ENCODE results near the gene GOLGA6D. TPM values are rescaled to one million over a fixed set of nuclear protein-coding genes. Genes with fewer than 3 reads are reported as not detected.
"Not testable (repeated sequence)": the region's sequence is repeated elsewhere in the genome, so short reads cannot be mapped to it uniquely, and the experiment has no call there.

Gene GOLGA6D
- total and polyA plus RNA-seq, 2 donors (not counting 3 experiments of a cell fraction or from before 2014, with no cell fraction given) = not detected

DNA sequence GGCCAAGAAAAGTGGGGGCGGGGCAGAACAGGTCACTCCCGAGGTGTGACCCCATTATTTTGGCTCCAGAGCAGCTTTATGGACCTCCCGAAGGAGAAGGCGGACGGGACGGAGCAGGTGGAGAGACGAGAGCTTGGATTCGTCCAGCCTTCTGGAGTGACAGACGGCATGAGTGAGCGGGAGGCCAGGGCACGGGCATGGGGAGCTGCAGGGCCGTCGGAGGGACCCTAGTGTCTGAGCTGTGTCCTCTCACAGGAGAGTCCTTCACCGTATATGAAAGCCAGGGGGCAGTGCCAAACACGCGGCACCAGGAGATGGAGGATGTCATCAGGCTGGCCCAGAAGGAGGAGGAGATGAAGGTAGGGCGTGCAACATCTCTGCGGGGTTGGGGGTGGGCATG lies 11.0 kb downstream of the GOLGA6D start:
- POLR2A ChIA-PET; H3K79me2 ChIP-seq (ENCODE audit: control insufficient read depth, insufficient read depth, low read length); intact Hi-C loops (cut with micrococcal nuclease); BruUV-seq (replicated peaks); H3K9ac ChIP-seq (replicated peaks; ENCODE audit: extremely low read depth, insufficient read depth, low read length); H3K36me3 ChIP-seq (ENCODE audit: control insufficient read depth in 2 of 2, extremely low read depth in 1 of 2, insufficient read depth in 2 of 2, low read length in 2 of 2); DNase-seq (ENCODE audit: low read depth, low spot score); H3K9me3 ChIP-seq (replicated peaks; ENCODE audit: control insufficient read depth, insufficient read depth, low read length); H3K4me2 ChIP-seq (ENCODE audit: insufficient read depth, low read length); H3K27me3 ChIP-seq (ENCODE audit: control insufficient read depth in 2 of 2, insufficient read depth in 2 of 2, low read length in 2 of 2); H2AFZ ChIP-seq (ENCODE audit: low read depth, low read length); FAIRE-seq; H3K9me1 ChIP-seq (replicated peaks; ENCODE audit: control insufficient read depth, extremely low read depth, insufficient read depth, low read length); dilution Hi-C loops (cut with MboI; ENCODE audit: extremely low pct_ligation_motif_present, low sequenced_read_pairs); H3K4me1 ChIP-seq (ENCODE audit: control insufficient read depth, extremely low read depth, insufficient read depth, low read length); H3K27ac ChIP-seq (ENCODE audit: insufficient read depth, low read depth, low read length); H4K20me1 ChIP-seq (replicated peaks; ENCODE audit: control insufficient read depth, extremely low read depth, insufficient read depth, low read length); CTCF ChIA-PET; H3K4me3 ChIP-seq (replicated peaks in 1 of 3; ENCODE audit: insufficient read depth in 1 of 3, low read depth in 1 of 3, low read length in 3 of 3): not testable (repeated sequence)

DNA sequence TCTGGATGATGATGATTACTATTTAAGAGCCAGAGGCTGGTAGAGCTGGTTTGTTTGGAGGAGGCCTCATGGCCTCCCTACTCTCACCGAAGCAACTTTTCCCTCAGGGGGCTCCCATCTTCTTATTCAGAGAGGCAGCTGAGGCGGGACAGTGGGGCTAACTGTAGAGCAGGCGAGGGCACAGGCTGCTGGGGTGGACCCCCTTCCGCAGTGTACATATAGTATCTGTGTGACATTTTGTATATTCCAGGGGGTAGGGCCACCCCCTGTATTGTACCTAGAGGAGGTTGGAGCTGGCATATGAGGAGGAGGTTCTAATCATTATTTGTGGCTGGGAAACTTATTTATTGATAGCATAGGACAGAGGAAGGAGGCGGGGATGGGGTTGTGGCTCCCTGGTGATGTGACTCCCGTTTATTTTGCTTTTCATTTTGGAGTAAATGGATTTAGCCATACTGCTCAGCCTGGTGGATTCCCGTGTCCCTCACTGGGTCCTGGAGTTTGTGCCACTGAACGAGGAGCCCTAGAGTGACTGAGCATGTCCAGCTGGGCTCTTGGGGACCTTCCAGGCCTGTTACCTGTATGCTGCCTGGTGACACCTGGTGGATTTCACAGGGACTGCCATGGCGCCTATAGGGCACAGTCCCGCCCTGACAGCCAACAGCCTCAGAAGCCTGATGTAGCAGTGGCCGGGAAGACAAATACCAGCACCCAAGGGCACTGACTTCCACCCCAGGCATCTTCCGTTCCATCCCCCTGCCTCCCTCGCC lies 16.1 kb downstream of the GOLGA6D start:
- H3K27ac ChIP-seq (ENCODE audit: insufficient read depth, low read depth, low read length); H3K4me3 ChIP-seq (replicated peaks in 1 of 3; ENCODE audit: insufficient read depth in 1 of 3, low read depth in 1 of 3, low read length in 3 of 3); H3K4me2 ChIP-seq (ENCODE audit: insufficient read depth, low read length); intact Hi-C loops (cut with micrococcal nuclease); POLR2A ChIA-PET; BruUV-seq (replicated peaks); FAIRE-seq; H3K9me1 ChIP-seq (replicated peaks; ENCODE audit: control insufficient read depth, extremely low read depth, insufficient read depth, low read length); dilution Hi-C loops (cut with MboI; ENCODE audit: extremely low pct_ligation_motif_present, low sequenced_read_pairs); H3K36me3 ChIP-seq (ENCODE audit: control insufficient read depth in 2 of 2, extremely low read depth in 1 of 2, insufficient read depth in 2 of 2, low read length in 2 of 2); H3K79me2 ChIP-seq (ENCODE audit: control insufficient read depth, insufficient read depth, low read length); H4K20me1 ChIP-seq (replicated peaks; ENCODE audit: control insufficient read depth, extremely low read depth, insufficient read depth, low read length); H3K9ac ChIP-seq (replicated peaks; ENCODE audit: extremely low read depth, insufficient read depth, low read length); H3K27me3 ChIP-seq (ENCODE audit: control insufficient read depth in 2 of 2, insufficient read depth in 2 of 2, low read length in 2 of 2); DNase-seq (ENCODE audit: low read depth, low spot score); H2AFZ ChIP-seq (ENCODE audit: low read depth, low read length); H3K4me1 ChIP-seq (ENCODE audit: control insufficient read depth, extremely low read depth, insufficient read depth, low read length); H3K9me3 ChIP-seq (replicated peaks; ENCODE audit: control insufficient read depth, insufficient read depth, low read length): not testable (repeated sequence)
- CTCF ChIA-PET = interaction anchor here (1.0 kb wide), 1 partner anchor 270 kb away, joined by 3 read pairs; no protein-coding TSS in a partner anchor

All from endothelial cell of umbilical vein (primary cell).